ENCODE results near the gene HMCN2.

Gene HMCN2

GRCh38 chr9:130470269-130470668 lies 204.7 kb downstream of the HMCN2 start:
- DNase-seq (ENCODE audit: low read depth in 2 of 2), result no peak

DNA sequence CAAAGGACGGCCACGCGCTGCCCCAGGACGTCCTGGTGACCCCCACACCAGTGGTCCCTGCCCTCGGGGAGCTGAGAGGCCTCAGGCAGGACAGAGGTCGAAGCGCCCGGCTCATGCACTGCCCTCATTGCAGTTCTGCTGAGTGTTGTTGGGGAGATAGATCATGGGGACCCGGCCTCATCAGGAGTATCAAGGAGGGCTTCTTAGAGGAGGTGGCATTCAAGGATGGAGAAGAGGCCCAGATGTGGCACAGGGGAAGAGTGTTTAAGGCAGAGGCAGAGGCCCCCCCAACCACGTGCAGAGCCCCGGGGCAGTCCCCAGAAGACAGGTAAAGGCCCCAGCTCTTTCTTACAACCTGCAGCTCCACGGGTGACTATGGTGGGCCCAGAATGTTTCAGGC lies 205.4 kb downstream of the HMCN2 start:
- no peak for DNase-seq (ENCODE audit: low read depth in 2 of 2)

- no peak for DNase-seq (ENCODE audit: low read depth in 2 of 2)
Measured at GRCh38 chr9:130471411-130472183, 206.0 kb downstream of the HMCN2 start.

GRCh38 chr9:130472184-130472705 lies 206.7 kb downstream of the HMCN2 start:
- no peak for DNase-seq (ENCODE audit: low read depth in 2 of 2)

DNA sequence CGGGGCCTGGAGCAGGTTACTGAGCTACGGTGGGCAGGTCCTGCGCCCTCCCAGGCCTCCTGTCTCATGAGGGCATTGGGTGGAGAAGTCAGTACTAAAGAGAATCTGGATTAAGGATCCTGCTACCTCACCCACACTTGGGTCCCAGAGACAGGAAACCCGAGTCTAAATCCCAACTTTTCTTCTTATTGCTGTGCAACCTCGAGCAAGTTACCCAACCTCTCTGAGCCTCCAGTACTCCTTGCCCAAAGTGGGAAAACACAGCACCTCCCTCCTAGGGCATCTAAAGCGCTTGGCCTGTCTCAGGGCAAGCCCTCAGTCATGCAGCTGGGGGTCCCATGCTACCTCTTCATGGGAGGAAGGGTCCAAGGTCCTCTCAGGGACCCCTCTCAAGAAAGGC lies 207.4 kb downstream of the HMCN2 start:
- DNase-seq (ENCODE audit: low read depth in 2 of 2), result no peak

DNA sequence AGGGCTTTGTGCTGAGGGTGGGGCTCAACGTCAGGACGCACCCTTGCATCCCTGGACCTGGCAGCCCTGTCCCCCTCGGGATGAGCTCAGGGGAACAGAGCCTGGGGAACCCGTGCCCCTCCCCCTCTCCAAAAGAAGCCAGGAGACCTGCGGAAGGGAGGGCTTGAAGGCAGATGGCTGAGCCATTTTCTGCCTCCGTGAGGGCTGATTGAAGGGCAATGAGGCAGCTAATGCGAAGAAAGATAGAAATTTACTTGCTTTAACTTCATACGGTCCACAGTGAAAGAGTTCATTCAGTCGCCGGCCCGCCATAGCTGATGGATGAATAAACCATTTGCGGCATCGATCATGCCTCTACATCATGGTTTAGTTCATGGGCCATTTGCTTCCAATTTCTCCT lies 208.0 kb downstream of the HMCN2 start:
- DNase-seq (ENCODE audit: low read depth in 2 of 2), result no peak

DNA sequence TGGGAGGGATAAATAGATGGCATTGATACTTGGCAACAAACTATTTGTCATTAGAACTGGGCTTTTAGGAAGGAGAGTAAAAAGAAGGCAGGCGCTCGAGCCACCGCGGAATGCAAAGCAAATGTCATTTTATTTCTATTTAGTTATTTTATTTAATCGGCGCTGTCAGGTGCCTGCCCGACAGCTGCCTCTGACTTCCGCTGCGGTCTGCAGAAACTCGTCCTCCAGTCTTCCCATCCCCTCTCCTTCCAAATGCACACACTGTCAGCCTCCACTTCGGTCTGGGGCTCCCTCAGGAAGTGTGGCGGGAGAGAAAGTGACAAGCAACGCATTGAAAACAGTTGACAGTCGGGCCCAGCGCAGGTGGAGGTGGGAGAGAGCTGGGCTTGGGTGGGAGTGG lies 208.5 kb downstream of the HMCN2 start:
- no peak for DNase-seq (ENCODE audit: low read depth in 2 of 2)

DNA sequence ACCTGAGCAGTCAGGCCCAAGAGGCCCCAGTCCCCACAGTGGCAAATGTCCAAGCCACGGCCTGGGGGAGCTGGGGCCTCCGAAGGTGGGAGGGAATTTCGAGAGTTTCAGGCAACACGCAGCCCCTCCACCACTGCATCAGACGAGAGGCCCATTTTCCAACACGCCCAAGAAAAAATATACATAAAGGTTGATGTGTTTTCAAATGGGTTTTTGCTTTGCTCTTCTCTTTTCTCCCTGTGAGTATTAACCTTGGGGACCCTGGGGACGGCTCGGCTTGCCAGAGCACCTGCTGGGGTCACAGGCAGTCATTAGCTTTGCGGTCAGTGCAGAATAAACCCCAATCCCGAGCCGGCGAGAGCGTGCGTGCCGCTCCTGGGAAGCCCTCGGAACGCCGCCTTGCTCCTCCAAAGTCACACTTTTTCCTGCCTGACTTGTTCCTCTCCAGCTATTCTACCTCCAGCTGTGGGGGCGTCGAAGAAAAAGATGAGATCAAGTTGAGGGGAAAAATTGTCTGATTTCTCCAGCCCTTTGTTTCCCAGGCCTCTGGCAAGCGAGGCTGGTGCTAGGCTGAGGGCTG lies 210.7 kb downstream of the HMCN2 start:
- DNase-seq (ENCODE audit: low read depth in 2 of 2), result no peak

DNA sequence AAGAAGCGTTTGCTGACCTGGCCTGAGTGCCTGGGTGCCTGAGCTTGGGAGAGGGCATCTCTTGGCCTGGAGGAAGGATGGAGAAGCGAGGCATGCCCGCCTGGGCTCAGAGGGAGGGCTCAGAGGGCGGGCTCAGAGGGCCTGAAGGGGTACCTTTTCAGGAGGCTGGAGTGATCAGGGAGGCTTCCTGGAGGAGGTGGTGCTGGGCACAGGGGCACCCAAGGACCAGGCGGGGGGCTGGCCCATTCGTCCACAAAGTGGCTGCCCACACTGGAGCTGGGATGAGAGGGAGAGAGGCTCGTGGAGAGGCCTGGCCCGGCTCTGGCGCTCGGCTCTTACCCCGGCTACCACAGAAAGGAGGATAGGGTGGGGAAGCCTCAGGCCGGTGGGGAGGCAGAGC lies 212.0 kb downstream of the HMCN2 start:
- DNase-seq (ENCODE audit: low read depth in 2 of 2), result no peak

DNA sequence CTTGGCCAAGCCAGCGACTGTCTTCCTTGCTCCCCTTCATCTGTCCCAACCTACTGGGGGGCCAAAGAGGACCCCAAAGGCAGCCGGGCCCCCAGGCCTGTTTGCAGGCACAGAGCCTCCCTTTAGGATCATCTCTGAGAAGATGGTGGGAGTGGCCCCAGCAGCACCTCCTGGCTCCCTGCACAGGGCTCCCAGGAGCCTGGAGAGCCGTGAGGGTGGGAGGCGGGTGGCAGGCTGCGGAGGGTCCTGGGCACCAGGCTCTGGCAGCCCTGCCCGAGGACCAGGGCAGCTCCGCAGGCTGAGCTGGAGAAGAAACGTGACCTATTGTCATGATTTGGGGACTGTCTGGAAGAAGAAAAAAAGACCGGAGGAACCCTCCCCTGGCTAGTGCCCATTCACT lies 212.6 kb downstream of the HMCN2 start:
- no peak for DNase-seq (ENCODE audit: low read depth in 2 of 2)

DNA sequence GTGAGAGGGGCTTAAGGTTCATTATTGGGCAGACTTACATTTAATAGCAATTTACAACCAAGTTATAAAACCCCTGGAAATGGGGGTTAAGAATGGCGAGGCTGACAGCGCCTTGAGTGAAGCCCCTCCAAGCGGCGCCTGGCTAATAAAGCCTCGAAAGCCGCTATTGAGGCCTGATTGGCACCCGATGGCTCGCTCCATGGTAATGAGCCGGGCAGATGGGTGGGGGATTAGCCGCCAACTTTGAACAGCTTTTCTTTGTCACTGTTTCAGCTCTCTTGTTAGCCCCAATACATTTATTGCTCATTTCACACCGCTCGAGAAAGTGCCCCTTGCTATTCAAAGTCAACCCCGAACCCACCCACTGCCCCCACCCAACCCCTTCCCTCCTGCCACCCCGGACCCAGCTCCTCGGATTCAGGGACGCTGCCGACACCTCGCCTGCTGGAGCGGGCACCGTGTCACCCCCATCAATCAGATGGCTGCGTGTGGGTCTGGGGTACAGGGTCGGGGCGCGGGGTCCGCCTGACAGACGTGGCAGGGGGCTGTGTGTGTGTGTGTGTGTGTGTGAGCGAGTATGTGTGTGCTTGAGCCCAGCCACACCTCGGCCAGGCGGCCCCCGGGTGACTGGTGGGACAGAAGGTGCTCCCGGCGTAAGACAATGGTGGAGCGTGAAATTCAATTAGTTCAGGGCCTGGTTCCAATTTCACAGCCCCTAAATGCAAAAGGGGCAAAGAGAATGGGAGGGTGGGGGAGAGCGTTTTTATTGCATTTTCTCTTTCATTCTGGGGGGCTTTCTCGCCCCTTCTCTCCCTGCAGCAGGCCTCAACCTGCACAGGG lies 213.4 kb downstream of the HMCN2 start:
- no peak for DNase-seq (ENCODE audit: low read depth in 2 of 2)

DNA sequence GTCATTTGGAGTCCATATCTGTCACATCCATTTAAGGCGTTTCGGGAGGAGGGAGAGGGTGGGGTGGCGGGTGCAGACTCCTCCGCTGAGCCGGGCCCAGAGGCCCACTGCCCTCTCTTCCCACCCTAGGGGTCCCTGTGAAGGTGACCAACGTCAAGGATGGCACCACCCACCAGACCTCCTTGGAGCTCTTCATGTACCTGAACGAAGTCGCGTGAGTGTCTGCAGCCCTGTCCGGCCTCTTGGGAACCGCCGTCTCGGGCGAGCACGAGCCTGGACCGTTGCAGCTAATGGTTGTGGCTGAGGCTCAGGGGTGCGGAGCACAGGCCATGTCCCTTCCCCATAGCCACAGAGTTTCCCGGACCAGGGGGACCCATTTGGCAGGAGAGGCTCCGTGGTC lies 214.0 kb downstream of the HMCN2 start:
- DNase-seq (ENCODE audit: low read depth in 2 of 2), result no peak

- DNase-seq (ENCODE audit: low read depth in 2 of 2), result no peak
Measured at GRCh38 chr9:130480673-130481072, 215.1 kb downstream of the HMCN2 start.

DNA sequence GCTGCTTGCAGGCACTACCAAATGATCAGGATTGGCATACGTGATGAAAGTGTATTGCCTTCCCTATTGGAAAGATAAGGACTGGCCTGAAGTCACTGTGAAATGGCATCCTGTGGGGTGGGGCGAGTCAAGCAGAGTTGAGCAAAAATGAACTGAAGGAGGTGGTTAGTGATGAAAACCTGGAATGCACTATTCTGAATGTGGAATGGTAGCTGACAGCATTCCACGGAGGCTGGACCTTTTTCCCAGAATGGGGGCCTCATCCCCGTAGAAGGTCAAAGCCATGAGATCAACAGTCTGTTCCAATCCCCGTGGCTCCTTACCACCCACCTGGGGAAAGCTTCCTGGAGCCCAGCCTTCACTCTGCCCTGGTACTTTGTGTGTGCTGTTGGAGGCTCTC lies 216.9 kb downstream of the HMCN2 start:
- DNase-seq (ENCODE audit: low read depth in 2 of 2), result no peak

DNA sequence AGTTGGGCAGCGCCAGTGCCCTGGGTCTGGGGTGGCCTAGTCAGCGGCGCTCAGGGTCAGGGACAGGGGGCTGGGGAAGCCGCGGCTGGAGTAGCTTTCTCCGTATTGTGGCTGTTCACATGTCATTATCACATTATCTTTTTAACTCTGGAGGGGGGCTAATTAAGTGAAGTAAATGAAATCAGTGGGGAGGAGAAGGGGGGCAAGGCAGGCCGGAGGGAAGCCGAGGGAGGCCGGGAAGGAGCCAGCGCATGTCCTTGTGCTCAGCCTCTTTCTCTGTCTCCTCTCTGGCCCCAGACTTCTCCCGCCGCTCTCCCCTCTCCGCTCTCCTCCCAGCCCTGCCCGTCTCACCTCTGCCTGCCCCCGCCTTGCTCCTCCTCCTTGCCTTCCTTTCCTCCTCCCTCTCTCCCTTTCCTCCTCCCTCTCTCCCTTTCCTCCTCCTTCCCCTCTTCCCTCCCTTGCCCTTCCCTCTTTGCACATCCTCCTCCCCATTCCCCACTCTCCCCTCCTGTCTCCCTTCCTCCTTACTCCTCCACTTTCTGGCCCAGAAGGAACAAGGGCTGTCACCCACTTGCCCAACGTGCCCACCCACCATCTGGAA lies 217.9 kb downstream of the HMCN2 start:
- no peak for DNase-seq (ENCODE audit: low read depth in 2 of 2)

Measured in stimulated activated CD8-positive, alpha-beta memory T cell treated with anti-CD3 and anti-CD28 coated beads, Interleukin-15, amount 100 ng/mL, for 48 hours (primary cell).